HG03457 (cell line): Measurements from ENCODE around the gene GHITM.
"Not testable (repeated sequence)": the region's sequence is repeated elsewhere in the genome, so short reads cannot be mapped to it uniquely, and the experiment has no call there.

ENCODE experiments used
- ATAC-seq: cut with Tn5 transposase; IDR thresholded peaks from one replicate; pipeline ENCODE4 v1.9.1; 2021; ENCODE audit warnings: moderate number of reproducible peaks; ENCODE audit not compliant: unreplicated experiment

GHITM gene

GRCh38 chr10:84139126-84140035, at the start of gene GHITM:
TSS of gene GHITM (plus strand) at chr10:84139509. CDS start at chr10:84141501, 1,992 bp downstream.
- ATAC-seq, result peak; percentile 98

GRCh38 chr10:84095811-84096497, 43.4 kb upstream of the GHITM start:
- no peak for ATAC-seq

GRCh38 chr10:84097787-84098353, 41.4 kb upstream of the GHITM start:
- no peak for ATAC-seq

GRCh38 chr10:84098667-84099066, 40.6 kb upstream of the GHITM start:
- no peak for ATAC-seq

GRCh38 chr10:84101042-84101441, 38.3 kb upstream of the GHITM start:
- no peak for ATAC-seq

- ATAC-seq, result no peak
Measured at GRCh38 chr10:84108797-84109196, 30.5 kb upstream of the GHITM start.

GRCh38 chr10:84109772-84110171, 29.5 kb upstream of the GHITM start:
- ATAC-seq, result not testable (repeated sequence)

GRCh38 chr10:84113468-84113867, 25.8 kb upstream of the GHITM start:
- not testable (repeated sequence) for ATAC-seq

- ATAC-seq, result no peak
Measured at GRCh38 chr10:84114088-84114667, 25.1 kb upstream of the GHITM start.

GRCh38 chr10:84117204-84117603, 22.1 kb upstream of the GHITM start:
- not testable (repeated sequence) for ATAC-seq

- ATAC-seq, result no peak
Measured at GRCh38 chr10:84117686-84118394, 21.5 kb upstream of the GHITM start.

- ATAC-seq, result no peak
Measured at GRCh38 chr10:84118395-84119006, 20.8 kb upstream of the GHITM start.

GRCh38 chr10:84123362-84123761, 15.9 kb upstream of the GHITM start:
- no peak for ATAC-seq

- ATAC-seq, result not testable (repeated sequence)
Measured at GRCh38 chr10:84125910-84126784, 13.2 kb upstream of the GHITM start.

GRCh38 chr10:84126785-84127167, 12.5 kb upstream of the GHITM start:
- ATAC-seq, result no peak

GRCh38 chr10:84135836-84136235, 3.5 kb upstream of the GHITM start:
- ATAC-seq, result no peak

GRCh38 chr10:84137811-84138210, 1.5 kb upstream of the GHITM start:
- no peak for ATAC-seq

GRCh38 chr10:84138478-84139125, 707 bp upstream of the GHITM start:
- ATAC-seq, result no peak

GRCh38 chr10:84140036-84140379, 699 bp downstream of the GHITM start:
- no peak for ATAC-seq
